Activated effector memory CD4-positive, alpha-beta T cell treated with anti-CD3 and anti-CD28 coated beads, Interleukin-2, amount 50 U/mL, for 16 hours (primary cell): Measurements from ENCODE around the gene SSU72.

Experiments
- DNase-seq: peaks from one replicate; pipeline ENCODE4 v3.0.0-alpha.2; 2020

Gene SSU72

GRCh38 chr1:1574721-1575537, at the start of gene SSU72:
SSU72 (minus strand) TSS chr1:1574863; CDS start chr1:1574557, 306 bp downstream.
- peak; percentile 98 for DNase-seq

- no peak for DNase-seq
These were observed 49.2 kb upstream of the SSU72 start for GRCh38 chr1:1623631-1624442.

- DNase-seq, result no peak
These were observed 48.5 kb upstream of the SSU72 start for GRCh38 chr1:1623181-1623630.

GRCh38 chr1:1622788-1623094, 48.1 kb upstream of the SSU72 start:
- DNase-seq, result no peak

DNA sequence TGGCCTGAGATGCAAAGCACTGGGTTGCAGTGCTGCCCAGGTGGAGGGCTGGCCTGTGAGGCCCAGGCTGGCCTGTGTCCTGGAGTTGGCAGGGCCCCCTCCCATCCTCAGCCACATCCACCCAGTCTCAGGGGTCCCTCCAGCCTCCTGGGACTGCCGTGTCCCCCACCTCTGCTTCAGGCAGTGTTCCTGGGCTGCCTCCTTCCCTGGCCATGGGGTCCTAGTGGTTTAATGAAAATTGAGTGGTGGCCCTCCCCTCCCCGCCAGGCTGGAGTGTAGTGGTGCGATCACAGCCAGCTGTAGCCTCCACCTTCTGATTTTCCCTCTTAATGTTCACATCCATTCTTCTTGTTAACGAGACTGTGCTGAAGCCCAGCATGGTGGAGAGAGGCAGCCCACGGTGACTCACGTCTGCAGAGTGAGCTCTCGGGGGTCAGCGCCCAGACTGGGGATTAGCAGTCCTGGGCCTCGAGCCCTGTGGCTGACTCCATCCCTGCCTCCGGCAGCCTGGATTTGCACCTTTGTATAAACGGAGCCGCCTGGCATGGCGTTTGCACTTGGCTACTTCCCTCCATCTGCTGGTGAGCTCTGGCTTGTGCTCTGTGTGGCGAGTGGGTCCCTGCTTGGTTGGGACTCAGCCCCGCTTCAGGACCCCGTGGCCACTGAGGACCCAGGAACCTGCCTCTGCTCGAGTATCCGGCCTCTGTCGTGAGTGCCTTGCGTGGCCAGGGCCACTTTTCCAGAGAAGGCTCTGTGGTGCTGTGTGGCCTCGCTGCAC, 47.5 kb upstream of the SSU72 start:
- no peak for DNase-seq

GRCh38 chr1:1621173-1622009, 46.7 kb upstream of the SSU72 start:
- no peak for DNase-seq

GRCh38 chr1:1620433-1621139, 45.9 kb upstream of the SSU72 start:
- no peak for DNase-seq

DNA sequence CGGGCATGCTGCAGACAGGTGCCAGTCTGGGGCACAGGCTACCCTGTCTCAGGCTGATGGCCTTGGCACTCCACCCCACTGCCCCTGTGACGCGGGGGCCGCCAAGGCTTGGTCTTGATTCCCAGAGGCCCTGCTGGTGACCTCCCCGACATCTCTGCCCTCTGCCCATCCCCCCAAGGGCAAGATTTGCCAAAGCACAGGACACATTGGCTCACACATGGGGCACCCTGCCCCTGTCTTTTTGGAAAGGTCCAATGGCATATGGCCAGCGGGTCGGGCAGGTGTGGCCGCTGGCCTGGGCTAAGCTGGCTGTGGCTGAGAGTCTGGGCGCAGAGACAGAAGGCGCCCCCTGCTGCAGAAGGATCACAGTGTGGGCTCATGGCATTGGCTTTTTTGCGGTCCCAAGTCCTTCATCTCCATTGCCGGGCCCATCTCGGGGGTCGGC, 45.3 kb upstream of the SSU72 start:
- no peak for DNase-seq

DNA sequence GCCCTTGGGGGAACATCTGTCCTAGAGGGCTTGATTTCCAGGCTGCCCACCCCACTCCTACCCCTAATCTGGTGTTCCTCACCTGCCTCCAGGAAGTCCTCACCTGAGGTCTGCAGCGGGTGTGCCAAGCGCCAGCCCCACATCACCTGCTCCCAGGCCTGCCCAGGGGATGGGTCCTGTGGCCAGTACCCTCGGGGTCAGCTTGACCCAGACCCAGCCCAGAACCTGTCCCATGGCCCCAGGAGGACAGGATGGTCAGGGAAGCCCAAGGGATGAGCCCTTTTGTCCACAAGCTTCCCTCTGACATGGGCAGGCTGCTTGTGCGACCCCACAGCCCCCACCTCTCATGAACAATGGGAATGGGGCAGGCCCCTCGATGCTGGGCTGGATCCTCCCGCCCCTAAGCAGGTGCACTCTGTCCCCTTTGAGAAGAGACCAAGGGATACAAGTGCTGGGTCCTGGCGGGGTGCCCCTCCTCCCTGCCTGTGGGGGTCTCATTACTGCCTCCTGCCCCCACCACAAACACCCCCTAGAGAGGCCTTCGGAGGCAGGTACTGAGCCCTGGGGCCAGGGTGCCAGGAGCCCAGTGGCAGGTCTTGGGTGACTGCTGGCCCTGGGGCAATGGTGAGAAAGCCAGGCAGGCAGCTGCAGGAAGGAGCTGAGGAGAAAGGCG, 43.9 kb upstream of the SSU72 start:
- DNase-seq, result no peak

DNA sequence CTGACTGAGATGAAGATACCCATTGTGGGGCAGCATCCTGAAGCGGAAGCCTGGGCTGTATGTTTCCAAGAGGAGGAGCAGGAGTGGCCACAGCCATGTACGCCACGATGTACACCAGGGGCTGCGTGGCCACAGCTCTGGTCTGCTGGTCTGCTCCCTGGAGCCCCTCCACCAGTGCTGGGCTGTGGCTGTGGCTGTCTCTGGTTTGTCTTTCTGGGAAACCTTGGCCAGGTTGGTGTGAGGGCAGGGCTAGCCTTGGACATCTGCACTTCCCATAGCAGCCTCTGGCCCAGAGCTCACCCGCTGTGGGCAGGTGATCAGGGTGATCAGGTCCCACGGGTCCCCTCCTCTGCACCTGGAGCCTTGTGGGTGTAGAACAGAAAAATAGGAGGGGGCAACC, 43.3 kb upstream of the SSU72 start:
- DNase-seq, result no peak

GRCh38 chr1:1617516-1617915, 42.9 kb upstream of the SSU72 start:
- no peak for DNase-seq

DNA sequence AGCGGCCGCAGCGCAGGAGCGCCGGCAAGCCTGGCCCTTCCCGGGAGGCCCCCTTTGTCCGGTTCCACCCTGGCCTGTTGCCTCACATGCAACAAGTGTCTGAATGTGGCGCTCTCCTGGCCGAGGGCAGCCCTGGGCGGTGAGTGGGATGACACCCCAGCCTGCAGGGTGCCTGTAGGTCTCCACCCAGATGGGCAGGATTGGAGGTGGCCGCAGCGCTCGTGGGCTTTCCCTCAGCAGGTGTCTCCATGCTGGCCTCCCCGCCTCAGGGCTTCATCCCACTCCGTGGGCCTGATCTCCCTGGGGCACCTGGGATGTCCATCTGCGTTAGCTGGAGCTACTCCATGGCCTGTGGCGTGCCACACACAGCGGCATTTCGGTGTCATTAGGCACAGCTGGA, 42.2 kb upstream of the SSU72 start:
- DNase-seq, result no peak

- DNase-seq, result peak; percentile 80
These were observed 41.6 kb upstream of the SSU72 start for GRCh38 chr1:1616045-1616790.

- DNase-seq, result peak; percentile 99
These were observed 40.8 kb upstream of the SSU72 start, which contains the start of gene MIB2 for GRCh38 chr1:1615256-1616044. MIB2 (plus strand) TSS chr1:1615500; CDS start chr1:1623453, 7,953 bp downstream.

DNA sequence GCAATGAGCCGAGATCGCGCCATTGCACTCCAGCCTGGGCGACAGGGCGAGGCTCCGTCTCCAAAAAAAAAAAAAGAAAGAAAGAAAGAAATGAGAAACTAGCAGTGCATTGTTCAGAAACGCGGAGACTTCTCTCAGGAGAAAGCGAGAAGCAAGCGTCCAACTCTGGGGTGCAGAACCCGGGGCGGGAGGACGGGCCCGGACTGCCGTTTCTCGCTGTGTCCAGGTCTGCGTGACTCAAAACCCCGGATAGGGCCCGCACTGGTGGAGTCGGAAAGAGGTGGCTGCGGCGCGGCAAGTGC, 40.2 kb upstream of the SSU72 start:
- DNase-seq, result no peak

- peak; percentile 85 for DNase-seq
These were observed 39.7 kb upstream of the SSU72 start for GRCh38 chr1:1614204-1614953.

- DNase-seq, result no peak
These were observed 38.9 kb upstream of the SSU72 start for GRCh38 chr1:1613509-1614082.

- no peak for DNase-seq
These were observed 37.4 kb upstream of the SSU72 start for GRCh38 chr1:1612104-1612400.

GRCh38 chr1:1610796-1611195, 36.1 kb upstream of the SSU72 start:
- no peak for DNase-seq
